GM19395 (cell line): ENCODE measurements around the gene SMYD5.
"Not testable (repeated sequence)": the region's sequence is repeated elsewhere in the genome, so short reads cannot be mapped to it uniquely, and the experiment has no call there.

ENCODE experiments used
- ATAC-seq: cut with Tn5 transposase; IDR thresholded peaks from one replicate; pipeline ENCODE4 v1.9.1; 2021; ENCODE audit warnings: mild to moderate bottlenecking, moderate library complexity; ENCODE audit not compliant: unreplicated experiment

SMYD5 gene

GRCh38 chr2:73214120-73215035, at the start of gene SMYD5:
SMYD5 (plus strand) TSS chr2:73214245; CDS start chr2:73214267, 22 bp downstream.
- ATAC-seq = peak; percentile 93

GRCh38 chr2:73165978-73166377, 48.1 kb upstream of the SMYD5 start:
- not testable (repeated sequence) for ATAC-seq

- ATAC-seq = not testable (repeated sequence)
Measured at GRCh38 chr2:73166813-73167212, 47.2 kb upstream of the SMYD5 start.

- ATAC-seq = not testable (repeated sequence)
Measured at GRCh38 chr2:73168348-73168747, 45.7 kb upstream of the SMYD5 start.

DNA sequence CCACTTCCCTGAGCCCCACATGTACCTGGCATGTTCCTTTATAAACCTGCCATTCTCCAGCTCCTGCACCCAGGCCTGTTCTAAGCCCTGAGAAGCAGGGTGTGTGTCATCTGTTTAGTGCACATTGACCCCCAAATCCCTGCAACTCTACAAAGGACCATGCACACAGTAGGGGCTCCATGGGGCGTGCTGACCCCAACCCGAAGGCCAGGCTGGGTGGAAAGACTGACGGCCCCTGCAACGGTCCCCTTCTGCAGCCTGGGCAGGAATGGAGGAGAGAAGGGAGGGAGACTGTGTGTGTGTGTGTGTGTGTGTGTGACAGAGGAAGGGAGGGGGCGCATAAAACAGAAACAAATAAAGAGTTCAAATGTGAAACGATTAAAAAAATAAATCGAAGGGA, 43.7 kb upstream of the SMYD5 start:
- not testable (repeated sequence) for ATAC-seq

DNA sequence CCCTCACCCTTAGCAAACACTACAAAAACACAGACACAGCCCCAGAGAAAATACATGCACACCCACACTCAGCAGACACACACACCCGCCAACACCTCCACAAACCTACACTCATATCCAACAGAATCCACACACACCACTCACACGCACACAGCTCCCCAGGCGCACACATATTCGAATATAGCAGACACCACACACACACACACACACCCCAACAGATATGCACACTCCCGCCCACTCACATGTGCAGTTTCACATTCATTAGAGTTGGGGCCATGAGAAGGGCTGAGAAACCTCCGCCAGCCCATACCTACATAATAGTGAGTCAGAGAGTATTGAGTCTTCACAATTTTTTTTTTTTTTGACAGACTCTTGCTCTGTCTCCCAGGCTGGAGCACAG, 41.1 kb upstream of the SMYD5 start:
- ATAC-seq = no peak

DNA sequence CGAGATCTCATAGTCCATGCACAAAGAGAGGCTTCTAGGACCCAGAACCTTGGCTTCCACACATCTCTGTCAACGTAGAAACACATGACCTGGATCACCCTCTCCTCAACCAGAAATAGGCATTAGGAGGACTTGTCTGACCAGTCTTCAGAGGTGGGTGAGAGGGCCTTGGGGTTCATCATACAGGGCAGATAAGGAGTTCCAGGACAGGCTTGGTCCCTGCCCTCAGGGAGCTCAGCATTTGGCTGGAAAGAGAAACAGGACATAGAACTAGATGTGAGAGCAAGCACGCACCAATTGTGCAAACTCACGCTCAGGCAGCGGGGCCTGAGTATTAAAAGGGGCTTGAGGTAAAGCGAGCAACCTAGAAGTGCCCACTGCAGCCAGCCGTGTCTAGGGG, 40.3 kb upstream of the SMYD5 start:
- no peak for ATAC-seq

DNA sequence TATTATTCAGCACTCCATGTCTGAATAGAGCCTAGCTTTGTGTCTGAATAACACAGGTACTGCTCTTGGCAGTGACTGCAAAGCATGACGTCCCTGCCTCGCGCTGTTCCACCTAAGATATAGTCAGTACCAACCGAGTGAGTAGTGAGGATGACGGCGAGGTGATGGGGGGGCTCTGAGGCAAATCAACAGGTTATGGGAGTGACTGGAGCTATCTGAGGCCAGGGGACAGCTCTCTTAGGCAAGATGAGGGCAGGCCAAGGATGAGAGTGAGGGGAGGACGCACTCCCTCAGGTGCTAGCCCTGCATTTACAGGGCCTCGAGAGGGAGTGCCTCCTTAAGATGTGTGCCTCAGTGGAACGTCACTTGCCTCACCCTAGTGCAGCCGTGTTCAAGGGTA, 39.8 kb upstream of the SMYD5 start:
- no peak for ATAC-seq

- ATAC-seq = no peak
Measured at GRCh38 chr2:73174941-73175662, 38.9 kb upstream of the SMYD5 start.

DNA sequence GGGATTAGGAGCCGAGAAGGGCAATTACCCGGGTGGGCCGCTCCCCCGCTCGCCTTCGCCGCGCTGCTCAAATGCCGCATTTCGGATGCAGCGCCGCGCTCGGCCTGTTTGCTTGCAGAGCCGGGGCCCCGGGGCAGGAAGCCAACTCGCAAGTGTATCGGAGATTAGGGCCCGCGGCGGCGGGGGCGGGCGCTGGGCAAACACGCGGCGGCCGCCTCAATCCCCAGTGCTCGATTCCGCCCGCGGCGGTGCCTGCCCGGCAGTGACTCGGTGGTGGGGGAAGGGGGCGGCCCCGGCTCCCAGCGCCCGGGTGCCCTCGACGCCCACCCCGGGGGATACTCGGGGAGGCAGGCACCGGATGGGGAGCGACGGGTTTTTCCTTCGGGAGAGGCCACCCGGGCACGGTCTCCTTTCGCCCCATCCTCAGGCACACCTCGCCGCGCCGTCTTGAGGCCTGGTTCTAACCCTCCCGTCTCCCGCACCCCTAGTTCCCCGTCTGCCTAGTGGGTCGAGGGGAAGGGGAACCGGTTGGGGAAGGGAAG, 38.3 kb upstream of the SMYD5 start:
- peak; percentile 44 for ATAC-seq

GRCh38 chr2:73176205-73176880, 37.7 kb upstream of the SMYD5 start:
- ATAC-seq = no peak

DNA sequence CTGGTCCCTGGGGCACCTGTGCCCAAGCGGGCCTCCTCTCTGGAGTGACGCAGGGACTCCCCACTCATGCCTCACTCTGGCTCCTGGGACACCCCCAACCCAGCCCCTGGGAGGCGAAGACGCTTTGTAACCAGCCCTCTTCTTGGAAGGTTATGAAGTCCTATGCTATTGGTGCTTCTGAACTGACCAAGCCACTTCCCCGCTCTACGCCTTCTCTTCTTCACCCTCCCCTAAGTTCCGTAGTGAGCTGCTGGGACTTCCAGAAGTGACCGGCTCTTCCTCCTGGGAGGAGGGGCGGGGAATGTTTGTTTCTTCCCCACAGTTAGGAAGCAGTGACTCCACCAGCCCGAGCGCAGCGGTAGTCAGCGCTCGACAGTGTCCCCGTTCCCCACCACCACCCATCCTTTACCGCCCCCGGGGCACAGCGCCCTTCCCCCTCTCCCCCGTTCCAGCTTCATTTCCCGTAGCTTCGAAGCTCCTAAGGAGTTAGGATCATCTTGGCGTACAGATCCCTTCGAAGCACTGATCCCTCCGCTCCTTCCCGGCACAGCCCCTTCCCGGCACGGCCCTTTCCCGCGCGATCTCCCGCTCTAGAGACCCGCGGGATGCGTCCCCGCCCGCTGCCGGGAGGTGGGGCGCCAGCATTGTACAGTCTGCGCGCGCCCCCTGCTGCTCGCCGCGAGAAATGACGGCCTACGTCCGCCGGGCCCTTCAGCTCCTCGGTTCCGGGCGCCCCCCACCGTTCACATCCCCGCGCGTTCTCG, 37.0 kb upstream of the SMYD5 start:
- ATAC-seq = peak; percentile 80

DNA sequence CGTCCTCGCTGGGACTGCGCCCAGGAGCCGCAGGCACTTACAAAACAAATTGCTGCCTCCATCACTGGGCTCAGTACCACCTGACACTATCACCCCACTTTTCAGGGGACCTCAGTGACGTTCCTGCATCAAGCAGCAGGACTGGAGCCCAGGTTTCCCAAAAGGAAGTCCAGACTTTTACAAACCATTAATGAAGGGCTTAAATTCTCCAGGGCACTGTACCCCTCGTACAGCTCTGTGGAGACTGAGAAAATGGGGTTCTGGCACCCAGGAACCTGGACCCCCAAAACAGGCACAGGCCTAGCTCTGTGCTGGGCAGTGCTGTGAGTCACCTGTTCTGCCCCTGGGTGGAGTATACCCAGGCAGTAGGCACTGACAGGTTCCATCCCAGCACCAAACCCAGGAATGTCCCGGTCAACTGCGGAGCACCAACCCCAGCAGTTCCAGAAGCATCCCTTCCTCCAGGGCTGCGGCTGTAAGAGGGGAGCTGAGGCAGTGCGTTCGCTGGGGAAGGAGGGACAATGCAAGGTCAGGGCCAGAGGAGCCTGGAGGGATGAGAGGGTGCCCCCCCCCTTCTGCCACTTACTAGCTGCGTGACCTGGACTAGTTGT, 36.3 kb upstream of the SMYD5 start:
- ATAC-seq = peak; percentile 4

- ATAC-seq = no peak
Measured at GRCh38 chr2:73185965-73186364, 28.1 kb upstream of the SMYD5 start.

- ATAC-seq = no peak
Measured at GRCh38 chr2:73187549-73187948, 26.5 kb upstream of the SMYD5 start.

DNA sequence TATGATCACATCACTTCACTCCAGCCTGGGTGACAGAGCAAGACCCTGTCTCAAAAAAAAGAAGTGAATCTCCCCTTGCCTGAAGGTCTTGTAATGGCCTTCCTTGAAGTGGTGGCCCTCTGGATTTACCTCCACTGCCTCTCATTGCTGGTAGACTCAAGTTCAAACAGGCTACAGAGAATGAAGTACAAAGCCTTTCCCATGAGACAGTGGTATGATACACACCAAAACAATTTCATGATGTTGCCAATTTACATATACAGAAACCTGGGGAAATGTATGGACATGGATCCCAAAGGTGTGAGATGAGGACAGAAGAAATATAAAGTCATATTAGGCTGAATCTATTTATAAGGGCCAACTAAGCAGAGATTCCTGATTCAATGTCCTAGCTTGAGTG, 16.5 kb upstream of the SMYD5 start:
- ATAC-seq = no peak

- not testable (repeated sequence) for ATAC-seq
Measured at GRCh38 chr2:73200281-73200680, 13.8 kb upstream of the SMYD5 start.

DNA sequence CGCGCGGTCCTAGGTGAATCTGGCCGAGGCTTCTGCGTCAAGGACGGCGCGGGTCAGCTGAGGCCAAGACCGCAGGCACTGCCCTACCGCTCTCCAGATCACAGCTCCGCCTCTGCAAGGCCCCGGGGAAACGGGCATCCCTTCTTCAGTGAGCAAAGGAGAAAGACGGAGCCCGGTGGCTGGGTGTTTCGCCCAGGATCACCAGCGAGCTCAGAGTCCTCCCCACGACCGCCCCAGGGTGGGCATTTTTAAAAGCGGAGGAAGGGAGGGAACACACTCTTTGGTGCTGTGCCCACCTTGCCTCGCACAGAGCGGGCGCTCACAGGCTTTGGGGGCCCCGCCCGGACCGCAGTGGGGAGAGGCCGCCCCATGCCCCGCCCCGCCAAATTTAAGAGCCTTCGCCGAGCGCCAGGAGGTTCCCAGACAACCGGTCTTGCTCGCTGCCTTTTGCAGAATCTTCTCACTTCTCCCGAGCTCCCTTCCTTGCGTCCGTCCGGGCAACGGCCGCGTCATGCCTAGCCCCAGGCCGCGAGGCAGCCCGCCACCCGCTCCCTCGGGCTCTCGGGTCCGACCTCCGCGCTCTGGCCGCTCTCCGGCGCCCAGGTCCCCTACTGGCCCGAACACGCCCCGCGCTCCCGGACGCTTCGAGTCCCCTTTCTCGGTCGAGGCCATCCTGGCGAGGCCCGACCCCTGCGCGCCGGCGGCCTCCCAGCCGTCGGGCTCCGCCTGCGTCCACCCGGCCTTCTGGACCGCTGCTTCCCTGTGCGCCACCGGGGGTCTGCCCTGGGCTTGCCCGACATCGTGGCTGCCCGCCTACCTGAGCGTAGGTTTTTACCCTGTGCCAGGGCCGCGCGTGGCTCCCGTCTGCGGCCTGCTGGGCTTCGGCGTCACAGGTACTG, 11.6 kb upstream of the SMYD5 start, which contains the start of gene NOTO:
Gene NOTO (plus strand): TSS at position 419 of the 899 bp plus-strand sequence. CDS start 93 bp downstream, at position 512.
- ATAC-seq = no peak
